NCI-H82 treated with DMSO at 0.1 percent for 48 hours (cell line): ENCODE results near the gene PRKCE.

ENCODE experiments used
- DNase-seq: peaks from one replicate; lab custom pipeline; 2025; ENCODE audit not compliant: unreplicated experiment; lab: John Stamatoyannopoulos, UW

Gene PRKCE

DNA sequence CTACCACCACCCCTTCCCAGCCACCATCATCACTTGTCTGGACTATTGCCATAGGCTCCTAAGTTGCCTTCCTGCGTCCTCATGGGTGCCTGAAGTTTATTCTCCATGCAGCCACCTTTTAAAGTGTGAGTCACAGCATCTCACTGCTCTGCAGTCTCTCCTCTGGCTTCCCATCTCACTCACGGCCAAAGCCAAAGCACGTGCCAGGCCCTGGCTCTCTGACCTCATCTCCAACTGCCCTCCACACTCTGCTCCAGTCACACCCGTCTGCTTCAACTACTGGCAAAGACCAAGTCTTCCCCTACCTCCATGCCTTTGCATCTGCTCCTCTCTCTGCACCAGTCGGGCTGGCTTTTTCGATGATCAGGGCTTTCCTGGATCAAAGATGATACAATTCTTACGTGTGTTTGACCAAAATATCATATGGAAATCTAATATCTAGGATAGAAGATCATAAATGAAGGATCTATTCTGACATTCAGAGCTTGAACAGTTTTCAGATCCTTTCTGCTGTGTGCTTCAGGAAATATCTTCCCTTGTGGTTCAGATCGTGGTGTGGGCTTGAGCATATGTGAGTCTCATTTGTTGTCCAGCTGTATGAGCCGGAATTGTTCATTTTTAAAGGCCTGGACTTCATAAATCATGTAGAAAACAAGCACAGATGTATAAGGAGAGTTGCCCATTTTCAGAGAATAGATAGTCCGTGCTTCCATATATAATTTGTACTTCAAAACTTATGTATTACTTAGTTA lies 175.6 kb downstream of the PRKCE start:
- DNase-seq = no peak

DNA sequence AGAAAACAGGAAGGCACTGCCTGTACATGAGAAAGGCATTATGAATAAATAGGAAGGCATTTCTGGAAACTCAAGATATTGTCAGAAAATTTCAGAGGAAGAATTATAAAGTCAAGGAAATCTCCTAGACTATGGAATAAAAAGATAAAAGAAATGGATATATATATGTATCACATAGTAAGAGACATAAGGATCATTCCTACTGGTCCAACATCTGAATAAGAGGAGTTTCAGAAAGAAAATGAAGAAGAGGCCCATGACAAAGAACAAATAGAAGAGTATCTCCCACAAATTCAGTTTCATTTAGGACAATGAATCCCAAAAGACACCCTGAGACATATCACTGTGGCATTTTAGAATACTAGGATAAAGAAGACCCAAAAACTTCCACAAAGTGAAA lies 178.8 kb downstream of the PRKCE start:
- no peak for DNase-seq

DNA sequence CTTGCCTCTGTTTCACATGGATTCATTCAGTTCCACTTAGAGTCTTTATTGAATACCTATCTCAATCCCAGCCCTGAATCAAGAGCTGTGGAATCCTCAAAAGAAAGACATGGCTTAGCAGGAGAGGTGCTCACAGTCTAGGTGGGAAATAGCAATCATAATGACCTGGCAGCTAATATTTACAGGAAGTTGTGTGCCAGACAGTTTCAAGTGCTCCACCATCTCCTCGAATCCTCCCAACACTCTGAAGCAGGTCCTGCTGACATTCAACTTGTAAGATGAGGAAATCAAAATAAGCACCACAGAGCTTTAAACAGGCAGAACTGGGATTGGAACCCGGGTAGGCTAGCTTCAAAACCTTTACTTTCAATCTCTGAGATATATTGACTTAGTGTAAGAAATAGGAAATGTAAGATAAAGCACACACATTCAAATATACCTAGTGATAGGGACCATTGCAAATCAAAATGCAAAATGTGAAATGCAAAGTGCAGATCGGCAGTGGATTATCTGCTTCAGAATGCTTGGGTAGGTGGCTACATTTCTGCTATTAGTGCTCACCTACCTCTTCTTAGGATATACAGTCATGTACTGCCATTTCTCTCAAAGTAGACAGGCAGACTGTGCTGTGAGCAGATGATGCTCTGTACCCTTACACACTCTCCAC lies 182.0 kb downstream of the PRKCE start:
- no peak for DNase-seq

DNA sequence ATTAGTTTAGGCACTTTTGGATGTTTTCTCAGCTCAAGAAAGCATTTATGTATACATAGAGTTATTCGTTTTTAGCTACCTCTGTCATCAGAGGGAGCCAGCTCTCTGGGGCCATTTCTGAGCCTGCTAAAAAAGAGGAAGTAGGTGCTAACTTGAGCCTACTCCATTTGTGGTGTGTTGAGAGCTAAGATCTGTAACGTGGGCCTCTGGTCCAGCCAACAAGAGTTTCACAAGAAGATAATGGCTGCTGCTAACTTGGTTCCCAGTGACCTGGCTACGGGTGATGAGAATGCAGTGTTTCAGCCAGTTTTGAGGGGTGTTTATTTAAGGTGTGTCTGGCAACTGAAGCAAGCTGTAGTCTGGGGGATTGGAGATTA lies 182.5 kb downstream of the PRKCE start:
- DNase-seq = no peak

DNA sequence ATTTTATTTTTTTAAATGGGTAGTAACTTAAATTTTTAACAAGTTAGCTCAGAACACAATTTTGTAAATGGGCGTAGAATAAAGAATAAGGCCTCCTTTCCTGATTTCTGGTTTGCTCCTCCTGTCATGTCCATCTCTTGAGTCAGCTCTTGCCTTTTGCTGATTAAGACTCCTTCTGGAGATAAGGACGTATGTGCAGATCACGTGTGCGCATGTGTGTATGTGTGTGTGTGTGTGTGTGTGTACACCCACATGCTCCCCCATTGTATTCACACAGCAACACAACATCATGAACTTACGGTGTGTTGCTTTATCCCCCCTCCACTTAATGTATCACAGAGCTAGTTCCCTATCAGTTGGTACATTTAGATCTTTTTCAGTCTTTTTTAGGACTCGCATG lies 182.9 kb downstream of the PRKCE start:
- no peak for DNase-seq

DNA sequence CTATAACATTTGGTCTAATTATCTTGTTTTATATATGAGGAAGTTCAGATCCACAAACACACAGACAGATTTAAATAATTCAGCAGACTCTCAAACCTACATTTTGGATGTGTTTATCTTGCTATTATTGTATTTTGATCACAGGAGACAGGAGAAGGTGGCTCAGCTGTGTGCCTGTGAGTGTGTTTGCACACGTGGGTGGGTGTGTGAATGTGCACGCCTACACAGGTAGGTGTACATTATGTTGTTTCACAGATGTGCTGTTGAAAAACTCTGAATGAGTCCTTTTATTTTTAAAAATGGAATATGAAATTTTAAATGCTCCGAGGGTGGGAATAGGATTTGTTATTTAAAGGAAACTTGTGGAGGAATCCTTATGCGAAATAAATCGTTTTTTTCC lies 183.4 kb downstream of the PRKCE start:
- DNase-seq = no peak

DNA sequence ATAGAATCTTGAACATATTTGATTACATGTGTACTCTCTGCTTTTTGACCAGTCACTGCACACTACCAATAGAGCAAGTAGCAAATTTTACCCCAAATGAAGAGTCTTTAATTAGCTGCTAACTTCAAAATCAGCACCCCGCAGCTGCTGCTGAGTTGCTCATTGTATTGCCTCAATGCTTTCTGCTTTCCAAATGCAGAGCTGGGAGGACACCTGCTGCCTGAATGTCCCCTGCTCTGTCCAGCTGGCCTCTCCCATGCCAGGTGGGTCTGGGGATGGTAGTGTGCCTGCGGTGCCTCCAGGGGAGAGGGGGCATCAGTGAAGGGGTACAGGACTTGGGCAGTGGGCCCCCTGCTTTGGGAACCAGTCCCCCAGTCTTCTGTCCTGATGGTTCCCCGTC lies 184.8 kb downstream of the PRKCE start:
- no peak for DNase-seq

DNA sequence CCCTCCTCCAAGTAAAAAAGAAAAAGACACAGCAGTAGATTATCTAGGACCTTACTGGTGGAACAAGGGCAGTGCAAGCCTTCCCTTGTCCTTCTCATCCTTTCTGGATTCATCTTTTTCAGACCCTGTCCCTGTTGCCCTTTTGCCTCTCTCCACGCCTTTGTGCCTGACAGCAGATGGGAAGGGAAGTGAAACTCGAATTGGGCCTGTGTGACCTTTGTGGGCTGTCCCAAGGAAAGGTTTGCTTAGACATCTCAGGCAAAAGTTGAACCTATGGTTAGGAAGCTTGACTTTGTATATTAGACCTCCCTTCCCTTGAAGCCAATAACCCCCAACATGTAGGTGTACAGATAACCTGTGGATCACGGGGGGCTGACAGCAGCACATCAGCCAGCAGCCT lies 185.3 kb downstream of the PRKCE start:
- DNase-seq = no peak

DNA sequence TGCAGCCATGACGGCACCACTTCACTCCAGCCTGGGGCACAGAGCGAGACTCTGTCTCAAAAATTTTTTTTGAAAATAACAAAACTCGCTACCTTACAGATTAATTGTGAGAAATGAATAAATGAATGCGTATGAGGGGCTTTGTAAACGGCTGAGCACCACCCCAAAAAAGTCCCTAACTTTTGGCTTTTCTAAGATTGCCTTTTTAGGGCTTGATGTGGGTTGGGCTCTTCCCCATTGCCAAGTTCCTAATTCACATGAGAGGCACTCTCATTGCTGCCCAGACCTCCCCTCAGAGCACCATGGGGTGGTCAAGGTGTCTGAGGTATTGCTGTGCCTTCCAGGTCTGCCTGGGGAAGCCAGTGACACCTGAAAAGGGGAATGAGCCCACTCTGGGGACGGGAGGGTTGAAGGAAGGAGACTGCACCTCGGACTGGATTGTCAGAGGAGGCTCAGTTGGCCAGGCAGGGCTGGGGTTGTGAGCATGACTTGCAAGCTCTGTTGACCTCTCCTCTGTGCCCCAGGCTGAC lies 186.4 kb downstream of the PRKCE start:
- no peak for DNase-seq

DNA sequence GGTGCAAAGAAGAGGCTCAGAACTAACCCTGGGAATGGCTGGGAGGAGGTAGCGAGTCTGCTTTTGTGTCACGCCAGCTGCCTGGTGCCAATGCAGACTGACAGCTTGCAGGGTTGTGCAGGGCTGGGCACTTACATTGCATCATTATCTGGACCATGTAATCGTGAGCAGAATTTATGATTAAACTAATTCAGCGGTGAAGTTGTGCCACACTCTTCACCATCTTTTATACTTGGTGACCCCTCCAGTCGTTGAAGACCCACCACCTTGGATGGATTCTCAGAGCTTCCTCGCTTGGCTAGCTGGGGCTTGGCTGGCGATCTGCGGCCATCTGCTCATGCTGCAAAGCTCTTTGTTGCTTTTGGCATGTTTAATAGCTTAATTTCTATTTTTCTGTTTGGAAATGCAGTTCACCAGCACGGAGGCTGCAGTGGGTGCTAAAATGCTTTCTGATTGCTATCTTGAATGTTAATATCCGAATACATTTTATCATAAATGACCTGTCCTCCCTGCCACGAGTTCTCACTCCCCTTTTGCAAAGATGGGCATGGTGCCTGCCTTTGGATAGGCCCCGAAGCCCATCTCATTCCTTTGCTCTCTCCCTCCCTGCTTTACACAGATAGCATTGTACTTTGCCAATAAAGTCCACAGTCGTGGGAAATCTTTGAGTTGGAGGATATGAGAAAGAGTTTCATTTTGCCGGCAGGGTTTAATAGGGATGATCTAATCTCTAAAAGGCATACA lies 188.2 kb downstream of the PRKCE start:
- DNase-seq = no peak

DNA sequence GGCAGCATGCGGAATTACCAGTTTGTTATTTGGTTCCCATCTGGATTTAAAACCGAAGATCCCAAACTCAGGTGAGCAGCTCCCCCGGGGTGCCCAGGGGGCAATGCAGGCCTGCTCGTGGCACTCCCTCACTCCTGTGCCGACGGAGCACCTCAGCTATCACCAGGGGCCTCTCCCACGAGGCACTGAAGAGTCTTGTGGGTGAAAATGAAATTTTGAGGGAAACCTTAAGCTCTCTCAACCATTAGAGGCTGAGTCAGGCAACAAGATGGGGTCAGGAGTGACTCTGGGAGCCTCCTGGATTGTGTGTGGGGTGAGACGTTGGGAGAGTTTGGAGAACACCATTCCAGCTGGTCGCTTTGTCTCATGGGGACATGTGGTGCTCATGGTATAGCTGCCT lies 189.0 kb downstream of the PRKCE start:
- DNase-seq = no peak

DNA sequence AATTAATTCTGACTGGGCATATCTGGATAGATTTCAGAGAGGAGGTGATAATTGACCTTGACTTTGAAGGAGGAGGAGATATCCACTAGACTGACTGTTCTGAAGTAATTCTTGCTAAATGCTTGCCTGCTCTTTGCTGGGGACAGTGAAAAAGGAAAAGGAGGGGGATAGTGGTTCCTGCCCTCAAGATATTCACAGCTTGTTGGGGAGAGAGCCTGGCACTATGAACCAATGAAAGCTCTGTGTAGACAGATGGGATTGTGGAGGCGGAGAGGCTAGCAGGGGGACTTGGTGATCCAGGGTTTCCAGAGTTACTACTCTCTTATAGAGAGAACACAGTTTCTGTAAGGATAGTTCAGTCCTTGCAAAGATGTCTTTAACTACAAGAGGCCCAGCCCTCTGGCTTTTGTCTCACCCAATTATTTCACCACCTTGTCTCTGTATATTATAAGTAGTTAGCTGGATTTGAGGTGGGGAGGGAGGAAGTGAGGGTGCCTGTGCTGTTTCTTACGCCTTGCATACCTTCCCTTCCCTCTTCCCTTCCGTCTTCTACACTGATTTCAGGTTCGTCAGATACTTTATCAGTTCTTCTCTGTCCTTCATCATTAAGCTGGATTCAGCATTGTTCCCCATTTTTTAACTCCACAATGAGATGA lies 190.4 kb downstream of the PRKCE start:
- DNase-seq = no peak

DNA sequence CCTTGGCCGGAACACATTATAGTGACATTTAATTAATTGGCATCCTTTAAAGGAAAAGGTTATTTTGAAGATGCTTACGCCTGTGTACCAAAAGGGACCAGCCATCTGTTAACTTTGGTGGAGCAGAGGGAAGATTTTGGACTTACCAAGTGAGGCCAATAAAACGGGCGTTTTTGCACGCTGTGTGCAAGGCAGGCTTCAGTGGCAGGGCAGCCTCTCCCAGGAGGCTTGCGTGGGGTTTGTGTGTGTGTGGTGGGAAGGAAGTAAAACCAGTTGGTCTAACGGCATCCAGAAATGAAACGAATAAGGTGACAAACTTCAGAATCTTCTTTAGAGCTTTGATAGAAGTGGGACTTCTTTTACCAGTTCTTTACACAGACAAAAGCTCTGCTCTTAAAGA lies 191.7 kb downstream of the PRKCE start:
- no peak for DNase-seq

DNA sequence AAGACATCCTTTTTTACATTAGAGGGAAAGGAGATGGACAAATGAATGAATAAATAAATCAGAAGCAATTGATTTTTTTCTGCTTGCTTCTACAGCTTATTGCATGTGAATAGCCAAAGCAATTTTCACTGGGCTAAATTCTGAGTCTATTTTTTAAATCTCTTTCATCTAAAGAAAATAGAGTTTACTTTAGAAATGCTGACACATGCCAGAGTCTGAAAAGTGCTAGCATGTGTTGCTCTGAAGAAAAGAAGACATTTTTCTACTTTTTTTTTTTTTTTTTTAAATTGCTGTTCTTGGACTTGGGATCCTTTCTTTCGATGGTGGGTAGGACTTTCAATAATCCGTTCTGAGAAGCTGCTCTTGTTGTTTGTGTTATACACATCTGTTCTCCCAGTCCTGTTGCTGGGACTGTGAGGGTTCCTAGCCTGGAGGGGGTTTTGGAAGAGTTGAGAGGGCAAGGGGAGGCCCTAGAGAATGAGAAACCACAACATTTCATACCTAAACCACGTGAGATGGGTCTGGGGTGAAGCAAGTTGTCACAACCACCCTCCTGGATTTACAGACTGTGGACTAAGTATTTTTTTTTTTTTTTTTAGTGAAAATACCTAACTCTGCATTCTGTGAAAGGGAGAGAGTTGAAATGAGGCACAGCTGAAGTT lies 193.5 kb downstream of the PRKCE start:
- DNase-seq = no peak

DNA sequence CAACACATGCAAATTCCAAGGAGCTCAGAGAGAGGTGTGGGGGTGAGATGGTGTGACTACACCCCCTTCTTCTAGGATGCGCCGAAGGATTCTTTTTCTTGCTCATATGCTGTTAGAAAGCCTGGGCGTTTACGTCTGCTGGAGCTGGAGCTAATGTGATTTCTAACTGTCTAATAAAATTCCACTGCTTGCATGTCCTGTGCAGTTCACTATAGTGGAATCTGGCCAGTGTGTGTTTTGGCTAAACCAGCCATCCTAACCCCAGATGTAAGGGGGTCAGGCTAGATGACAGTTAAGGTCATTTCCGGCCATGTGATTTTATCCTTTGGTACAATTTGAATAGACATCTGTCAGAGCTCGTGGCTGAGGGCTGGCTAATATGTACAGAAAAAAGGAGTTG lies 194.1 kb downstream of the PRKCE start:
- DNase-seq = no peak

DNA sequence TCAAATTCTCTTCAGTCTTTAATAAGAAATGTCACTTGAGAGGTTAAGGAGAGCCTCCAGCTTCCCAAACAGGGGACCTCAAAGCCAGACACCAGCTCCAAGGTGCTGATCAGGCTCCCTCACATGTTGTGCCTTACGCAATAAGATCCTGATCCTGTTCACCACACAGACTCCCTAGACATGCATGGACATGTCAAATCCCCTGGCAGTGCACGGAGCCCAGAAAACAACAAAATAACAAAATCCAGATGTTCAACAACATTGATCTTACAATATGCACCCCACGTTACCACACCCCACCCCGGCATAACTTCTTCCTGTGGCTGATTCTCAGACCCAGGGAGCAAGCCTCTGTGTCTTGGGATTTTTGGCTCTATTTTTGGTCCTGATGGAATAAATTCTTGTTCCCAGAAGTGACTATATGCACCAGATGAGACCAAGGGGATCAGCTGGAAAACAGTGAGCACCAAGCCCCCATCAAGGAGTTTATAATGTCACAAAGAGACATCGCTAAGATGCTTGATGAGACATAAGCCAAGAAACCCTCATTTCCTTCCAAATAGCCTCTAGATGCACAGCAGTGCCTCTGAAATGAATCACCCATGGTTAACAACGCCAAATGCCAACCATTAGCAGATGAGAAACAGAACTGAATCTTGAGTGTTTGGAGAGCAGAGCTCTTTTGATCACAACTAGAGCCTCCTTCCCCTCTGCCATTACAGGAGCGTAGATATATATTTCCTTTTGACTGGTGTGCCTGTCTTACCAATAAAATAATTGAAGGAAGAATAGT lies 198.2 kb downstream of the PRKCE start:
- DNase-seq = no peak

DNA sequence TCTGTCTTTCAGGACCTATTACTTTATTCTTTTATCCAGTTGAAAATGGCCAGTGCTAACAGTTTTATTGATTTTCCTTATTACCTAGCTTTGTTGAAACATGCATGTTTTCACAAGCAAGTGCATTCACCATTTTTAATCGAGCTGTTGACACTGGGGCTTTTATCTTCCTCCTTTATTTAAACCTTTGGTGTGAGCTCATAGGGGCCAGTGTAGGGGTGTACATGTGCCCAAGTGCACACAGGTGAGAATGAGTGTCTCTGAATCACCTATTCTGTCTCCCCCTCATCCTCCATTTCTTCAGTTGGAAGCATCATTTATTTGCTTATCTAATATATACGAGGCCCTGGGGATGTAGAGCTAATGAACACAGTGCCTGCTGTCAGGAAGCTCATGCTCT lies 199.1 kb downstream of the PRKCE start:
- no peak for DNase-seq

DNA sequence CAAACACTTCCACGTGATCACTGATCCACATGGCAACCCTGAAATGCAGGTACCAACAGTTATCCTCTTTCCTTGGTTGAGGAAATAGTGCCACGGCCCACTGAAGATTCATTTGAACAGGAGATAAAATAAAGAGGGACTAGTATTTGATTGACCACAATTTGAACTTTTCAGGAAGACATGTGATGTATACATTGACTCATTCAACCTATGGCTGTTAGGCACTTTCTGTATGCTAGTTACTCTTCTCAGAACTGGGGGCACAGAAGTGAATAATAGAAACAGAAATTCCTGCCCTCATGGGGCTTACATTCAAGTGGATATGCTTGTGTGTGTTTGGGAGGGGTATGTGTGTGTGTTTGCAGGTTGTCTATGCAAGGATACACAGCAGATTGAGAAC lies 199.6 kb downstream of the PRKCE start:
- no peak for DNase-seq

DNA sequence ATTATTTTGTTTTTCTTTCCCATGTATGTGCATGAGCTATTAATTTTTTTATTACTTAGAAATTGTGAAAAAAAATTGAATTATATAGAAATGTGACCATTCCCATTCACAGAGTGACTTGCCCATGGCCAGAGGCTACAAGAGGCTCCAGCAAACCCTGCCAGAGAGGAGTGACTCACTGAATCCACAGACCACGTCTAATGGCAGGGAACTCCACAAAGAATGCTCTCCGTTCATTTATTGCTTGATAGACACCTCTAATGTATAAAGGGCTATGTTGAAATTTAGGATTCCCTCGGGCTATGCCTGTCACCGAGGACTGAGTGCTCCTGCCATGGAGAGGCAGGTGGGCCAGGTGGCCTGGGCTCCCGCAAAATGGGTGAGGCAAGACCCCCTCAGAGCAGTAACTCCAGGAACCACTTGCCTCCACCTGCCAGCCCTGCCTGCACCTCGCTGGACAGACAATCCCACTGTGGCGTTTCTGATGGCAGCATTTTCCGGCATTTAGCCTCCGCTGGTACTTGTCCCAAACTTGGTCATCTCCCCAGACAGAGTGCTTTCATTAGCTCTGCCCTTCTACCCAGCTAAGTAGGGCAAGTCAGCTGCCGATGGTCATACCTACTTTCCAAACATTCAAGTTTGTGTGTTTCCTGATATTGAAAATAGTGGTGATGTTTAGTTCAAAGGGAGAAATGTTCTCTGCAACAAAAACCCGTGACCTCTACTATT lies 200.3 kb downstream of the PRKCE start:
- DNase-seq = no peak
